ENCODE data around the gene SYT12.

Gene SYT12

DNA sequence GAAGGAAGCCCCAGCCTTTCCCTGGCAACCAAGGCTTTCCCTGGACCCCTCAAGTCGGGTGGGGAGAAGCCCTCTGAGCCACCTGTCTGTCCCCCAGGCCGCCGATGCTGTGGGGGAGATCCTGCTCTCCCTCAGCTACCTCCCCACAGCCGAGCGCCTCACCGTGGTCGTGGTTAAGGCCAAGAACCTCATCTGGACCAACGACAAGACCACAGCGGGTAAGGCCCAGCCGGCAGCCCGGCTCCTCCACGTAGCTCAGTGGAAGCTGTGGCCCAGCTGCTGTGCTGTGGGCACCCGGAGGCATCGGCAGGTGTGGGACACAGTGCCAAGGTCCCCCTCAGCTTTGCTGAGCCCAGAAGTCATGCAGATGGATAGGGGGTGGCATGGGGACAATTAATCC, 21.6 kb downstream of the SYT12 start:
- Histone ChIP-seq H3K27me3 (ENCODE audit: low read length) (no peaks in the 10 kb centered on the region), H4K20me1 (ENCODE audit: low read depth, low read length) (no peaks in the 10 kb centered on the region), H3K4me2 (ENCODE audit: low read depth, low read length, poor library complexity, severe bottlenecking) (no peak overlapping the region)

GRCh38 chr11:67045314-67045713, 22.4 kb downstream of the SYT12 start:
- Histone ChIP-seq H3K9ac (ENCODE audit: low read length) (no peak overlapping the region), H3K27ac (ENCODE audit: low read depth, low read length) (no peak overlapping the region), H3K9me2 (replicated peaks; ENCODE audit: insufficient read depth, low read length) (no peaks in the 10 kb centered on the region), H4K20me1 (ENCODE audit: low read depth, low read length) (no peaks in the 10 kb centered on the region), H3F3A (ENCODE audit: insufficient read depth) (no peaks in the 10 kb centered on the region), H3K9me3 (ENCODE audit: insufficient read depth, low read length) (no peaks in the 10 kb centered on the region), H3K27me3 (ENCODE audit: low read length) (no peaks in the 10 kb centered on the region), H3K79me2 (ENCODE audit: insufficient read depth, low read length) (no peaks in the 10 kb centered on the region), H3K36me3 (ENCODE audit: low read length) (no peaks in the 10 kb centered on the region), H2AFZ (ENCODE audit: low read depth, low read length, severe bottlenecking) (no peak overlapping the region), H3K4me3 (ENCODE audit: insufficient read depth, low read length, poor library complexity, severe bottlenecking) (no peak overlapping the region), H3K4me2 (ENCODE audit: low read depth, low read length, poor library complexity, severe bottlenecking) (no peak overlapping the region)
- TF ChIP-seq EZH2phosphoT487 (conservative IDR thresholded peaks at IDR 0.05; ENCODE audit: low read length) = no peak
- TF ChIP-seq, protein P1, sequence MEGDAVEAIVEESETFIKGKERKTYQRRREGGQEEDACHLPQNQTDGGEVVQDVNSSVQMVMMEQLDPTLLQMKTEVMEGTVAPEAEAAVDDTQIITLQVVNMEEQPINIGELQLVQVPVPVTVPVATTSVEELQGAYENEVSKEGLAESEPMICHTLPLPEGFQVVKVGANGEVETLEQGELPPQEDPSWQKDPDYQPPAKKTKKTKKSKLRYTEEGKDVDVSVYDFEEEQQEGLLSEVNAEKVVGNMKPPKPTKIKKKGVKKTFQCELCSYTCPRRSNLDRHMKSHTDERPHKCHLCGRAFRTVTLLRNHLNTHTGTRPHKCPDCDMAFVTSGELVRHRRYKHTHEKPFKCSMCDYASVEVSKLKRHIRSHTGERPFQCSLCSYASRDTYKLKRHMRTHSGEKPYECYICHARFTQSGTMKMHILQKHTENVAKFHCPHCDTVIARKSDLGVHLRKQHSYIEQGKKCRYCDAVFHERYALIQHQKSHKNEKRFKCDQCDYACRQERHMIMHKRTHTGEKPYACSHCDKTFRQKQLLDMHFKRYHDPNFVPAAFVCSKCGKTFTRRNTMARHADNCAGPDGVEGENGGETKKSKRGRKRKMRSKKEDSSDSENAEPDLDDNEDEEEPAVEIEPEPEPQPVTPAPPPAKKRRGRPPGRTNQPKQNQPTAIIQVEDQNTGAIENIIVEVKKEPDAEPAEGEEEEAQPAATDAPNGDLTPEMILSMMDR (IDR thresholded peaks at IDR 0.05; ENCODE audit: insufficient read depth, low read length, poor library complexity, severe bottlenecking) = no peak

More for the DNA sequence above, 21.6 kb downstream of the SYT12 start:
- no peaks in the 10 kb centered on the region for H3K79me2 ChIP-seq (ENCODE audit: insufficient read depth, low read length)
- no peaks in the 10 kb centered on the region for H3K9me2 ChIP-seq (replicated peaks; ENCODE audit: insufficient read depth, low read length)
- no peak overlapping the region for H2AFZ ChIP-seq (ENCODE audit: low read depth, low read length, severe bottlenecking)
- no peaks in the 10 kb centered on the region for H3K36me3 ChIP-seq (ENCODE audit: low read length)
- H3F3A ChIP-seq (ENCODE audit: insufficient read depth) = no peaks in the 10 kb centered on the region
- TF ChIP-seq EZH2phosphoT487 (conservative IDR thresholded peaks at IDR 0.05; ENCODE audit: low read length) = no peak
- TF ChIP-seq, protein P1 (IDR thresholded peaks at IDR 0.05; ENCODE audit: insufficient read depth, low read length, poor library complexity, severe bottlenecking) = no peak
- no peaks in the 10 kb centered on the region for H3K9me3 ChIP-seq (ENCODE audit: insufficient read depth, low read length)
- H3K4me3 ChIP-seq (ENCODE audit: insufficient read depth, low read length, poor library complexity, severe bottlenecking) = no peak overlapping the region
- H3K27ac ChIP-seq (ENCODE audit: low read depth, low read length) = no peak overlapping the region
- H3K9ac ChIP-seq (ENCODE audit: low read length) = no peak overlapping the region

DNA sequence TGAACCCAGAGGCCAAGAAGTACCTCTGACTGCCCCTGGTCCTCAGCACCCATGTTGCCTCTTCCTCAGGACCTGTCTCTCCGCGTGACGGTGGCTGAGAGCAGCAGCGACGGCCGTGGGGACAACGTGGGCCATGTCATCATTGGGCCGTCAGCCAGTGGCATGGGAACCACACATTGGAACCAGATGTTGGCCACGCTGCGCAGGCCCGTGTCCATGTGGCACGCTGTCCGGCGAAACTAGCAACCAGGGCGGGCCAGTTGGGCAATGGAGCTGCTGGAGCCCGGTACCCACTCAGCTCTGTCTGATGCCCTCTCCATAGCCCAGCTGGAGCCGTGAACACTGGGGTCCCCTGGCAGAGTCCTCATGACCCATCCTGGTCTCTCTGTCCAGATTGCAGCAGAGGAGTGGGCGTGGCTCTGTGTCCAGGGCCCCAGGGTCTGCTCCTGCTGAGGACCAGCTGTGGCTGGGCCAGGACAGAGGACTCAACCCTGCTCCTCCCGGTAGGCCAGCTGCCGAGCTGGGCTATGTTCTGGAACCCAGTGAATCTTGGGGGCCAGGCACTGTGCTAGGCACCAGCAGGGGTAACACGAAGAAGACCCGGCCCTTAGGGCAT, 25.7 kb downstream of the SYT12 start:
- Histone ChIP-seq H2AFZ (ENCODE audit: low read depth, low read length, severe bottlenecking) (no peak overlapping the region), H3K79me2 (ENCODE audit: insufficient read depth, low read length) (no peaks in the 10 kb centered on the region), H3K27ac (ENCODE audit: low read depth, low read length) (no peak overlapping the region), H3F3A (ENCODE audit: insufficient read depth) (no peaks in the 10 kb centered on the region), H4K20me1 (ENCODE audit: low read depth, low read length) (no peaks in the 10 kb centered on the region), H3K9ac (ENCODE audit: low read length) (no peak overlapping the region), H3K4me3 (ENCODE audit: insufficient read depth, low read length, poor library complexity, severe bottlenecking) (no peak overlapping the region), H3K27me3 (ENCODE audit: low read length) (no peaks in the 10 kb centered on the region), H3K36me3 (ENCODE audit: low read length) (no peaks in the 10 kb centered on the region), H3K9me3 (ENCODE audit: insufficient read depth, low read length) (no peaks in the 10 kb centered on the region), H3K9me2 (replicated peaks; ENCODE audit: insufficient read depth, low read length) (no peaks in the 10 kb centered on the region), H3K4me2 (ENCODE audit: low read depth, low read length, poor library complexity, severe bottlenecking) (no peak overlapping the region)
- TF ChIP-seq, protein P1 (IDR thresholded peaks at IDR 0.05; ENCODE audit: insufficient read depth, low read length, poor library complexity, severe bottlenecking) = no peak
- TF ChIP-seq EZH2phosphoT487 (conservative IDR thresholded peaks at IDR 0.05; ENCODE audit: low read length) = no peak

Measured in SU-DHL-6 (cell line).